IMR-90 (cell line): ENCODE measurements around the gene TRIM63. TPM values are rescaled to one million over a fixed set of nuclear protein-coding genes. Genes with fewer than 3 reads are reported as not detected.

Experiments used
- ATAC-seq: fragments of 200-7000 bp; cut with Tn5 transposase; 2 replicates; pipeline ENCODE4 v1.9.1; 2020; ENCODE audit warnings: low read depth, mild to moderate bottlenecking, moderate library complexity
- BruUV-seq: library from RNA; stranded (reverse); fragments of 400-500 nt; replicated peaks from 2 replicates; lab custom pipeline; 2021; lab: Mats Ljungman, UMichigan
- CTCF ChIA-PET: fragments of 300-600 bp; formaldehyde crosslinking; extraction: SDS; loops from one replicate; lab custom pipeline; 2021; ENCODE audit warnings: antibody characterized with exemption; lab: Yijun Ruan, JAX
- POLR2A ChIA-PET: fragments of 300-600 bp; sonication (Branson Sonifier 250); formaldehyde crosslinking; loops from one replicate; lab custom pipeline; 2022; ENCODE audit warnings: antibody characterized with exemption; ENCODE audit not compliant: unreplicated experiment; lab: Charles Lee
- DNase-seq: peaks from one replicate; pipeline ENCODE4 v3.0.0; 2013
- H2AFZ ChIP-seq: replicated peaks from 2 replicates; pipeline ENCODE3; 2013; ENCODE audit warnings: low read length, mild to moderate bottlenecking; ENCODE audit not compliant: poor library complexity
- H2AK5ac ChIP-seq: 2 replicates; pipeline ENCODE4 v1.6.1; 2013; ENCODE audit warnings: low read depth, low read length, inconsistent platforms
- H2AK9ac ChIP-seq: replicated peaks from 2 replicates; pipeline ENCODE3; 2013; ENCODE audit warnings: mild to moderate bottlenecking, low read depth, low read length, moderate library complexity; ENCODE audit not compliant: poor library complexity
- H2BK120ac ChIP-seq: 2 replicates; pipeline ENCODE4 v1.6.1; 2013; ENCODE audit warnings: low read depth, low read length, inconsistent platforms
- H2BK15ac ChIP-seq: 3 replicates; pipeline ENCODE4 v1.6.1; 2013; ENCODE audit warnings: low read depth, low read length, inconsistent platforms
- H2BK20ac ChIP-seq: 2 replicates; pipeline ENCODE4 v1.6.1; 2013; ENCODE audit warnings: low read depth, mild to moderate bottlenecking, inconsistent platforms, low read length, moderate library complexity
- H2BK5ac ChIP-seq: 2 replicates; pipeline ENCODE4 v1.6.1; 2013; ENCODE audit warnings: mild to moderate bottlenecking, low read depth, low read length, inconsistent platforms; ENCODE audit not compliant: poor library complexity, severe bottlenecking
- H3K14ac ChIP-seq: replicated peaks from 2 replicates; pipeline ENCODE4 v1.6.1; 2013; ENCODE audit warnings: low read depth, low read length, inconsistent platforms
- H3K18ac ChIP-seq: 2 replicates; pipeline ENCODE4 v1.6.1; 2013; ENCODE audit warnings: low read depth, low read length, control low read depth
- H3K23ac ChIP-seq: 2 replicates; pipeline ENCODE4 v1.6.1; 2013; ENCODE audit warnings: low read depth, low read length, inconsistent platforms
- H3K27ac ChIP-seq: 2 replicates; pipeline ENCODE4 v1.5.1; 2013; ENCODE audit warnings: mild to moderate bottlenecking, control low read depth, low read length; ENCODE audit not compliant: insufficient read depth
- H3K27me3 ChIP-seq: 2 replicates; pipeline ENCODE4 v1.6.1; 2013; ENCODE audit warnings: low read length; ENCODE audit not compliant: control insufficient read depth, insufficient read depth
- H3K36me3 ChIP-seq: 2 replicates; pipeline ENCODE4 v1.6.1; 2013; ENCODE audit warnings: low read length, mixed read lengths; ENCODE audit not compliant: control insufficient read depth, insufficient read depth
- H3K4ac ChIP-seq: 2 replicates; pipeline ENCODE4 v1.6.1; 2013; ENCODE audit warnings: low read depth, low read length, inconsistent platforms
- H3K4me1 ChIP-seq: 2 replicates; pipeline ENCODE4 v1.6.1; 2013; ENCODE audit warnings: low read length, mixed read lengths; ENCODE audit not compliant: control insufficient read depth, insufficient read depth
- H3K4me2 ChIP-seq: 2 replicates; pipeline ENCODE4 v1.6.1; 2013; ENCODE audit warnings: low read depth, mild to moderate bottlenecking, control low read depth, low read length, moderate library complexity
- H3K4me3 ChIP-seq: 2 replicates; pipeline ENCODE4 v1.5.1; 2013; ENCODE audit warnings: low read depth, mild to moderate bottlenecking, control low read depth, low read length, moderate library complexity; ENCODE audit not compliant: insufficient read depth
- H3K56ac ChIP-seq: 2 replicates; pipeline ENCODE4 v1.6.1; 2013; ENCODE audit warnings: low read length, inconsistent platforms; ENCODE audit not compliant: insufficient read depth; ENCODE audit errors: extremely low read depth
- H3K79me1 ChIP-seq, 2 experiments: 2 replicates each; pipeline ENCODE4 v1.6.1; 2013; ENCODE audit warnings: low read length in 2 of 2, inconsistent platforms in 1 of 2, low read depth in 1 of 2
- H3K9ac ChIP-seq: 2 replicates; pipeline ENCODE4 v1.6.1; 2013; ENCODE audit warnings: low read depth, low read length, control low read depth
- H3K9me1 ChIP-seq: 2 replicates; pipeline ENCODE4 v1.6.1; 2013; ENCODE audit warnings: low read length, inconsistent platforms; ENCODE audit not compliant: insufficient read depth
- H3K9me3 ChIP-seq: 2 replicates; pipeline ENCODE4 v1.6.1; 2013; ENCODE audit warnings: low read length; ENCODE audit not compliant: control insufficient read depth, insufficient read depth
- H4K20me1 ChIP-seq: 2 replicates; pipeline ENCODE4 v1.6.1; 2013; ENCODE audit warnings: low read length, inconsistent platforms; ENCODE audit not compliant: insufficient read depth
- H4K5ac ChIP-seq: 2 replicates; pipeline ENCODE4 v1.6.1; 2013; ENCODE audit warnings: mild to moderate bottlenecking, low read depth, low read length, control low read depth
- H4K8ac ChIP-seq, 2 experiments: 2 replicates each; pipeline ENCODE4 v1.6.1; 2013; ENCODE audit warnings: low read depth in 2 of 2, low read length in 2 of 2, control low read depth in 1 of 2, inconsistent platforms in 1 of 2
- H4K91ac ChIP-seq: 2 replicates; pipeline ENCODE4 v1.6.1; 2013; ENCODE audit warnings: low read depth, low read length, inconsistent platforms; ENCODE audit not compliant: insufficient read depth
- FOS ChIP-seq: fragments of 150-350 bp; IDR thresholded peaks from 2 replicates; pipeline ENCODE4 v1.6.1; 2016; ENCODE audit warnings: low read depth, low read length
- MAZ ChIP-seq: IDR thresholded peaks from 2 replicates; pipeline ENCODE4 v1.6.1; 2012; ENCODE audit warnings: low read depth, mild to moderate bottlenecking, low read length, improper control_type of control experiment, moderate library complexity, borderline replicate concordance
- RFX5 ChIP-seq: IDR thresholded peaks from 2 replicates; pipeline ENCODE4 v1.8.0; 2012; ENCODE audit warnings: low read depth, mild to moderate bottlenecking, low read length, moderate library complexity
- WGBS, 2 experiments: methylation state at CpG; one replicate each; pipeline versions ENCODE4 v1.1.5 to v1.1.7; 2013; ENCODE audit warnings: missing lambda C conversion rate in 2 of 2; ENCODE audit not compliant: insufficient read length in 1 of 2; ENCODE audit errors: extremely low coverage in 2 of 2; 5-methylcytosine and 5-hydroxymethylcytosine counted together
- dilution Hi-C: fragments of 300-500 bp; cut with HindIII; formaldehyde crosslinking; loops from one replicate; pipeline ENCODE4 v1.14.3; 2018; ENCODE audit warnings: low sequenced_read_pairs; ENCODE audit not compliant: unreplicated experiment
- in situ Hi-C: fragments of 300-500 bp; cut with MboI; formaldehyde crosslinking; loops from 3 replicates; pipeline ENCODE4 v1.14.3; 2019; ENCODE audit warnings: low sequenced_read_pairs, inconsistent platforms, mixed read lengths
- intact Hi-C: fragments of 100-400 bp; cut with micrococcal nuclease; formaldehyde crosslinking; loops from 2 replicates; pipeline ENCODE4 v1.10.0; 2022
- polyA plus RNA-seq, 3 experiments: library from polyadenylated mRNA; depleted of rRNA; stranded (reverse); fragments of >200 nt; gene quantifications; 2 replicates each; pipeline ENCODE4 v1.2.3, GENCODE V29; 2012; ENCODE audit warnings: low replicate concordance in 1 of 3
- total RNA-seq: library from RNA; depleted of rRNA; stranded (reverse); fragments of >200 nt; gene quantifications from 2 replicates; pipeline ENCODE4 v1.2.3, GENCODE V29; 2012

The TRIM63 gene
- total and polyA plus RNA-seq, 2 of the 4 experiments (the other 2 are of a cell fraction) = not detected

- Histone ChIP-seq H3K4me3 (no peak overlapping the region), H3K4ac (no peak overlapping the region), H3K27me3 (peaks cover 39% of the 10 kb centered on the region), H2BK5ac (no peak overlapping the region), H2BK120ac (no peak overlapping the region), H3K36me3 (no peaks in the 10 kb centered on the region), H3K9me1 (no peaks in the 10 kb centered on the region), H3K9ac (no peak overlapping the region), H3K4me1 (peaks cover 1% of the 10 kb centered on the region; the same call in 1 of the 2 replicates), H2AK9ac (no peak overlapping the region), H4K20me1 (no peaks in the 10 kb centered on the region), H3K27ac (no peak overlapping the region), H3K23ac (no peak overlapping the region), H4K5ac (no peak overlapping the region), H3K4me2 (no peak overlapping the region), H2BK15ac (no peak overlapping the region), H3K56ac (no peak overlapping the region), H4K91ac (no peak overlapping the region), H3K18ac (no peak overlapping the region), H3K79me1 (no peaks in the 10 kb centered on the region), H3K9me3 (peaks cover 2% of the 10 kb centered on the region; the same call in 1 of the 2 replicates), H4K8ac (no peak overlapping the region), H3K14ac (no peak overlapping the region), H2AFZ (no peak overlapping the region), H2AK5ac (no peak overlapping the region), H2BK20ac (no peak overlapping the region)
- no peak for DNase-seq
- POLR2A ChIA-PET = no interaction called here
- no peak for TF ChIP-seq RFX5
- TF ChIP-seq FOS = no peak
- TF ChIP-seq MAZ = no peak
- BruUV-seq = no TSS peak
- 33% methylated on average over 1 of the region's 3 CpGs; no CpG with 5 or more reads in 1 of the 2 experiments for WGBS, 2 experiments
- no peak for ATAC-seq
- dilution Hi-C loops = no loop called here
- in situ Hi-C loops = no loop called here
- intact Hi-C loops = no loop called here
- CTCF ChIA-PET = no interaction called here
Observed at GRCh38 chr1:26082020-26082350, 14.6 kb upstream of the TRIM63 start.
